ENCODE results near the gene KLHDC10.

DNA sequence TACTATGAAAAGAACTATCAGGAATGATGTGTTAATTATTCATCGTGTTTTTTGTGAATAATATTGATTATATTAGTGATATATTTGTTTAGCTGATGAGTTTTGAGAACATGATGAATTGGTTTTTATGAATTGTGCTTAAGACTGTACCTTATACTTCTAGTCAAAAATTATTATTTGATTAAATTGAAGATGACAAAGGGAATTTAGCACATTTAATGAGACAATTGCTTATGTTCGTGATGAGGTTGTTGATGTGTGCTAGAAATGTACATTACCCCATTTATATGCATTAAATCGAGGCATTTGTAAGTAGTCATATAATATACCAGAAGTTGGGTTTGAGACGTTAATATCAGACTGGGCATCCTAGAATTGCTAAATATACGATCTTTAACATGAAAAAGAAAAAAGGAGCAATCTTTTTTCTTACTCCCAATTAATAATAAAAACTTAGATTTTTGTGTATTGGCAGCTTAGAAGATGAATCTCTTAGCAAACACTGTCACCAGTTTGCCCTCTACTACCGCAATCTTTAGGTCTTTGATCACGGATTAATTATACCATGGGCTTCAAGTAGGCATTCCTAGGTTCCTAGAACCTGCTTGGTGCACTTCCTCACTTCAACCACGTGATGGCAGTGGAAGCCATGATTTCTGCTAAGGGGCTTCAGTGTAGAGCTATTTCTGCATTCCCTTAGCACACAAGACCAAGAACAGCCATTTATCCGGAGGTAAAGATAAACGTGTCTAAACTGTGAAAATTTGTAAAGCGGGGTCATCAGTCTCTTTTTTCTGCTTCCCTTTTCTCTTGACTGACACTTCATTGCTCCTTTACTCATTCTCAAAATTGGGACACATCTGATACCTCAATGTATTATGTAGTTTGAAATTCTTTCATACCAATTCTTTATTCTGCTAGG is 1.6 kb downstream of the KLHDC10 start:
- TF ChIP-seq POLR2AphosphoS5 (IDR thresholded peaks at IDR 0.05; ENCODE audit: insufficient read depth in 1 of 2, low read depth in 1 of 2) (peak in 1 of 2 donors; percentile 39), POLR2A (IDR thresholded peaks at IDR 0.05) (no peak)
- TF ChIP-seq, protein P1, sequence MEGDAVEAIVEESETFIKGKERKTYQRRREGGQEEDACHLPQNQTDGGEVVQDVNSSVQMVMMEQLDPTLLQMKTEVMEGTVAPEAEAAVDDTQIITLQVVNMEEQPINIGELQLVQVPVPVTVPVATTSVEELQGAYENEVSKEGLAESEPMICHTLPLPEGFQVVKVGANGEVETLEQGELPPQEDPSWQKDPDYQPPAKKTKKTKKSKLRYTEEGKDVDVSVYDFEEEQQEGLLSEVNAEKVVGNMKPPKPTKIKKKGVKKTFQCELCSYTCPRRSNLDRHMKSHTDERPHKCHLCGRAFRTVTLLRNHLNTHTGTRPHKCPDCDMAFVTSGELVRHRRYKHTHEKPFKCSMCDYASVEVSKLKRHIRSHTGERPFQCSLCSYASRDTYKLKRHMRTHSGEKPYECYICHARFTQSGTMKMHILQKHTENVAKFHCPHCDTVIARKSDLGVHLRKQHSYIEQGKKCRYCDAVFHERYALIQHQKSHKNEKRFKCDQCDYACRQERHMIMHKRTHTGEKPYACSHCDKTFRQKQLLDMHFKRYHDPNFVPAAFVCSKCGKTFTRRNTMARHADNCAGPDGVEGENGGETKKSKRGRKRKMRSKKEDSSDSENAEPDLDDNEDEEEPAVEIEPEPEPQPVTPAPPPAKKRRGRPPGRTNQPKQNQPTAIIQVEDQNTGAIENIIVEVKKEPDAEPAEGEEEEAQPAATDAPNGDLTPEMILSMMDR (IDR thresholded peaks at IDR 0.05), result peak; percentile 80 to 93 (median 88)

Data from vagina (tissue), 2 donors.